ENCODE measurements around the gene MAP3K5.

Gene MAP3K5

GRCh38 chr6:136511926-136512325 is 280.4 kb downstream of the MAP3K5 start:
- DNase-seq (ENCODE audit: low spot score), result no peak

GRCh38 chr6:136511397-136511796 is 280.9 kb downstream of the MAP3K5 start:
- no peak for DNase-seq (ENCODE audit: low spot score)

- no peak for DNase-seq (ENCODE audit: low spot score)
Observed at GRCh38 chr6:136510782-136511181, 281.5 kb downstream of the MAP3K5 start.

GRCh38 chr6:136510299-136510698 is 282.0 kb downstream of the MAP3K5 start:
- no peak for DNase-seq (ENCODE audit: low spot score)

- no peak for DNase-seq (ENCODE audit: low spot score)
Observed at GRCh38 chr6:136508725-136509392, 283.4 kb downstream of the MAP3K5 start.
